Mesenchymal stem cell (in vitro differentiated cells and primary cell): ENCODE measurements around the gene CCDC85C.

Source experiments
- DNase-seq: peaks from one replicate; pipeline ENCODE4 v3.0.0-alpha.2; 2013
- H2AFZ ChIP-seq: one replicate; pipeline ENCODE4 v1.6.1; 2013; ENCODE audit warnings: low read depth, mild to moderate bottlenecking, control low read depth, inconsistent platforms, low read length, moderate library complexity
- H2AK5ac ChIP-seq: 2 replicates; pipeline ENCODE4 v1.6.1; 2013; ENCODE audit warnings: low read length, moderate library complexity, mild to moderate bottlenecking, inconsistent platforms; ENCODE audit not compliant: severe bottlenecking
- H2BK120ac ChIP-seq: one replicate; pipeline ENCODE4 v1.6.1; 2013; ENCODE audit warnings: low read depth, mild to moderate bottlenecking, inconsistent platforms, low read length, moderate library complexity
- H2BK12ac ChIP-seq, 2 experiments: one replicate each; pipeline ENCODE4 v1.6.1; 2013; ENCODE audit warnings: inconsistent platforms in 2 of 2, low read length in 2 of 2, mild to moderate bottlenecking in 2 of 2, moderate library complexity in 2 of 2, control low read depth in 1 of 2
- H2BK15ac ChIP-seq: one replicate; pipeline ENCODE4 v1.6.1; 2013; ENCODE audit warnings: mild to moderate bottlenecking, low read depth, inconsistent platforms; ENCODE audit not compliant: poor library complexity, severe bottlenecking
- H2BK5ac ChIP-seq: 2 replicates; pipeline ENCODE4 v1.6.1; 2013; ENCODE audit warnings: low read depth, mild to moderate bottlenecking, low read length, control low read depth, inconsistent platforms; ENCODE audit not compliant: poor library complexity, severe bottlenecking
- H3K14ac ChIP-seq, 2 experiments: one replicate each; pipeline ENCODE4 v1.6.1; 2013; ENCODE audit warnings: inconsistent platforms in 2 of 2, low read length in 2 of 2, control low read depth in 1 of 2, mild to moderate bottlenecking in 1 of 2, moderate library complexity in 1 of 2
- H3K18ac ChIP-seq, 2 experiments: one replicate each; pipeline ENCODE4 v1.6.1; 2013; ENCODE audit warnings: inconsistent platforms in 2 of 2, low read length in 2 of 2, control low read depth in 1 of 2, low read depth in 1 of 2, mild to moderate bottlenecking in 1 of 2
- H3K23ac ChIP-seq, 2 experiments: one replicate each; pipeline ENCODE4 v1.6.1; 2013; ENCODE audit warnings: inconsistent platforms in 2 of 2, low read length in 2 of 2, mild to moderate bottlenecking in 2 of 2, moderate library complexity in 2 of 2, control low read depth in 1 of 2
- H3K27ac ChIP-seq: 2 replicates; pipeline ENCODE4 v1.5.1; 2013; ENCODE audit warnings: mild to moderate bottlenecking, moderate library complexity, low read length, control low read depth, inconsistent platforms; ENCODE audit not compliant: poor library complexity, severe bottlenecking
- H3K27me3 ChIP-seq, 2 experiments: 2 replicates each; pipeline versions ENCODE4 v1.6.1 to v1.7.0; 2013; ENCODE audit warnings: low read length in 2 of 2, mild to moderate bottlenecking in 2 of 2, moderate library complexity in 2 of 2, control low read depth in 1 of 2, inconsistent platforms in 1 of 2; ENCODE audit not compliant: control insufficient read depth in 1 of 2, insufficient read depth in 1 of 2
- H3K36me3 ChIP-seq, 2 experiments: 2 replicates each; pipeline versions ENCODE4 v1.6.1 to v1.7.0; 2013; ENCODE audit warnings: low read length in 2 of 2, control low read depth in 1 of 2, inconsistent platforms in 1 of 2, low read depth in 1 of 2, mild to moderate bottlenecking in 1 of 2; ENCODE audit not compliant: insufficient read depth in 2 of 2, control insufficient read depth in 1 of 2
- H3K4ac ChIP-seq, 2 experiments: one replicate each; pipeline ENCODE4 v1.6.1; 2013; ENCODE audit warnings: inconsistent platforms in 2 of 2, low read length in 2 of 2, mild to moderate bottlenecking in 2 of 2, moderate library complexity in 2 of 2, control low read depth in 1 of 2, low read depth in 1 of 2
- H3K4me1 ChIP-seq: 2 replicates; pipeline ENCODE4 v1.6.1; 2013; ENCODE audit warnings: low read depth, low read length, control low read depth; ENCODE audit not compliant: control insufficient read depth, insufficient read depth
- H3K4me2 ChIP-seq: 2 replicates; pipeline ENCODE4 v1.6.1; 2013; ENCODE audit warnings: low read length, mild to moderate bottlenecking, inconsistent platforms; ENCODE audit not compliant: poor library complexity, severe bottlenecking
- H3K4me3 ChIP-seq, 2 experiments: 2 replicates each; pipeline versions ENCODE4 v1.5.1 to v1.7.0; 2013; ENCODE audit warnings: low read length in 2 of 2, mild to moderate bottlenecking in 2 of 2, control low read depth in 1 of 2, low read depth in 1 of 2; ENCODE audit not compliant: insufficient read depth in 1 of 2
- H3K79me1 ChIP-seq: replicated peaks from 2 replicates; pipeline ENCODE4 v1.6.1; 2013; ENCODE audit warnings: mild to moderate bottlenecking, control low read depth, low read length, inconsistent platforms; ENCODE audit not compliant: poor library complexity, severe bottlenecking
- H3K9ac ChIP-seq: 2 replicates; pipeline ENCODE4 v1.7.0; 2013; ENCODE audit warnings: mild to moderate bottlenecking, low read length, moderate library complexity
- H3K9me3 ChIP-seq: 2 replicates; pipeline ENCODE4 v1.7.0; 2013; ENCODE audit warnings: mild to moderate bottlenecking, low read length; ENCODE audit not compliant: control insufficient read depth
- H4K8ac ChIP-seq: one replicate; pipeline ENCODE4 v1.6.1; 2013; ENCODE audit warnings: inconsistent platforms, mild to moderate bottlenecking, low read length, moderate library complexity
- H4K91ac ChIP-seq: one replicate; pipeline ENCODE4 v1.6.1; 2013; ENCODE audit warnings: mild to moderate bottlenecking, low read length, inconsistent platforms
- WGBS: methylation state at CpG from one replicate; pipeline ENCODE4 v1.1.7; 2013; ENCODE audit warnings: mixed read lengths; 5-methylcytosine and 5-hydroxymethylcytosine counted together

Gene CCDC85C

DNA sequence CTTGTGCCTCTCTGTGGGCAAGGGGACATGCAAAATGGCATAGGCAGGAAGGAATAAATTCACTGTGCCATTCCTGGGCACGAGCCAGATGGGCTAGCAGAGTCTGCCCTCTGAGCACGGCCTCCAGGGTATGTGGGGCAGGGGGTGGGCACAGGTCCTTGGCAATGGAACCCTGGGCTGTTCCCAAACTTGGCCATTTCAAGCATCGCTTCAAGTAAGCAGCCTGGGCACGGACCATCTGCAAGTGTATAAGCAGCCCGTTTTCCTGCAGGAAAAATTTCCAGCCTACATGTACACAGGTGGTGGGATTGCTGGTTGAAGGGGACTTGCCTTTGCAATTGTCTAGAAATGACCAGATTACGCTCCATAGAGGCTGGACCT, 40.3 kb downstream of the CCDC85C start:
- Histone ChIP-seq H3K9ac (no peak overlapping the region), H2AK5ac (no peak overlapping the region), H3K27ac (no peak overlapping the region), H3K14ac (peak overlapping the region in 1 of 2 experiments; percentile 79), H3K4me2 (no peak overlapping the region), H4K8ac (no peak overlapping the region), H3K27me3 (peaks cover 21 to 74% of the 10 kb centered on the region in 2 experiments), H3K79me1 (peaks cover 10% of the 10 kb centered on the region), H3K23ac (no peak overlapping the region), H2BK12ac (no peak overlapping the region), H2AFZ (no peak overlapping the region), H3K36me3 (no peaks in the 10 kb centered on the region), H2BK15ac (no peak overlapping the region), H2BK5ac (no peak overlapping the region), H3K4me1 (peaks cover 58% of the 10 kb centered on the region), H3K9me3 (no peaks in the 10 kb centered on the region), H4K91ac (no peak overlapping the region), H2BK120ac (no peak overlapping the region), H3K18ac (peak overlapping the region in 1 of 2 experiments; percentile 18), H3K4ac (no peak overlapping the region), H3K4me3 (no peak overlapping the region)
- no peak for DNase-seq
- 89% methylated on average over 6 of the region's 6 CpGs for WGBS

- peaks cover 53% of the 10 kb centered on the region for H3K4me1 ChIP-seq
- H3K79me1 ChIP-seq = peaks cover 10% of the 10 kb centered on the region
- WGBS = 37% methylated on average over 20 of the region's 23 CpGs
- H3K14ac ChIP-seq = peak overlapping the region in 1 of 2 experiments; percentile 79
- no peak overlapping the region for H2BK12ac ChIP-seq
- H2BK5ac ChIP-seq = no peak overlapping the region
- H2BK15ac ChIP-seq = no peak overlapping the region
- H3K18ac ChIP-seq = no peak overlapping the region
- H3K27ac ChIP-seq = no peak overlapping the region
- no peaks in the 10 kb centered on the region for H3K9me3 ChIP-seq
- DNase-seq = peak; percentile 65
- H4K91ac ChIP-seq = no peak overlapping the region
- H3K27me3 ChIP-seq = peaks cover 21 to 77% of the 10 kb centered on the region in 2 experiments
- H4K8ac ChIP-seq = no peak overlapping the region
- H3K4me3 ChIP-seq = no peak overlapping the region
- H2AK5ac ChIP-seq = no peak overlapping the region
- H2BK120ac ChIP-seq = no peak overlapping the region
- no peak overlapping the region for H2AFZ ChIP-seq
- H3K23ac ChIP-seq = no peak overlapping the region
- no peak overlapping the region for H3K4me2 ChIP-seq
- no peak overlapping the region for H3K9ac ChIP-seq
- no peaks in the 10 kb centered on the region for H3K36me3 ChIP-seq
- no peak overlapping the region for H3K4ac ChIP-seq
These were observed 40.9 kb downstream of the CCDC85C start for GRCh38 chr14:99562856-99563748.

DNA sequence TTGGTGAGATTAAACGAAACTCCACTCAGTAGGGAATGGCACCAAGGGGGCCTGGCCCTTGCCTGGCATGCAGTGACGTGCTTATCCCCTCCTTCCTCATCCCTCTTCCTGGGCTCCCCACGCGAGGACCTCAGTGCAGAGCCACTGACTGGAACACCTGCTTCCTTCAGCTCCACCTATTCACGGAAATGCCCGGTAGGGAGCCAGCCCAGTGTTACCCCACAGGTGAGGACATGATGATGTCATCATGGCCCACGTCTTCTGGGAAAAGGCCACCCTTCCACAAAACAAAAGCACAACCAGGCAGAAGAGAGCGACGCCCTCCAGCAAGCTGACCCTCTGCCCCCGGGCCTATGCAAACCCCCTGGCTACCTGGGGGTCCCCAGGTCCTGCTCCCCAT, 42.1 kb downstream of the CCDC85C start:
- Histone ChIP-seq H3K9me3 (no peaks in the 10 kb centered on the region), H3K9ac (no peak overlapping the region)

DNA sequence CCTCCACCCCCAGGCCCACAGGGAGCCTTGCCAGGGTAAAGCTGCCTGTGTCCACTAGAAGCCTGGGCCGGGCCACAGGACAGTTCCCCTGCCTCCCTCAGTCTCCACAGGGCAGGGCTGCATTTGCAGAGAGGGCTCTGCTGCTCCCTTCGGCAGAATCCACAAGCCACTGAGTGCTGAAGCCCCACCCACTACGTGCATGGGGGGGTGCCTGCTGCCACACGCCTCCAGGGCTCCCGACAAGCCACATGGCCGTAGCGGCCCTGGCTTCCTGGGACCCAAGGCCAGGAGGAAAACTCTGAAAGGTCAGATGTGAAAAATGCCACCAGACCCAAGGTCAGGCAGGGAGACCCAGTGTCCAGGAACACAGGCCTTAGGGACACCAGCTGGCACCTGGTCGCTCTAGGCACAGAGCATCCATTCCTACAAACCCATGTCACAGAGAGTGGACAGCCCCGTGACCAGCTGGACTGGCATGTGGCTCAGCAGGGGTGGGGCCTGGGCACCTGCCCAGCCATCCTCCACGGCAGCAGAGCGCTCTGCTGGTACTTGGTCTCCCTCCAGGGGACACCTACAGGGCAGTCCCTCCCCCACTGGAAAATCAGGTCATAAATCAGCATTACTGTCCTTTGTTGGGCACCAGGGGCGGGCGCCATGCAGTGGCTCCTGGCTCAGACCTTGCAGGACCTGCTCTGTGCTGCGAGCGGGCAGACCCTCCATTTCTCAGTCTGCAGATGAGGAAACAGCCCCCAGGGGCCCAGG, 42.9 kb downstream of the CCDC85C start:
- H4K8ac ChIP-seq = no peak overlapping the region
- H2BK15ac ChIP-seq = no peak overlapping the region
- peaks cover 52% of the 10 kb centered on the region for H3K4me1 ChIP-seq
- H2BK5ac ChIP-seq = no peak overlapping the region
- H2AK5ac ChIP-seq = peak overlapping the region; percentile 7
- no peak overlapping the region for H3K18ac ChIP-seq
- H2BK12ac ChIP-seq = no peak overlapping the region
- H3K27ac ChIP-seq = no peak overlapping the region
- H3K4me3 ChIP-seq = no peak overlapping the region
- H3K23ac ChIP-seq = no peak overlapping the region
- H3K9ac ChIP-seq = no peak overlapping the region
- H3K36me3 ChIP-seq = no peaks in the 10 kb centered on the region
- no peaks in the 10 kb centered on the region for H3K9me3 ChIP-seq
- H2AFZ ChIP-seq = no peak overlapping the region
- H3K14ac ChIP-seq = peak overlapping the region in 1 of 2 experiments; percentile 38
- no peak overlapping the region for H3K4me2 ChIP-seq
- peaks cover 19 to 91% of the 10 kb centered on the region in 2 experiments for H3K27me3 ChIP-seq
- H2BK120ac ChIP-seq = no peak overlapping the region
- H3K79me1 ChIP-seq = peaks cover 9% of the 10 kb centered on the region
- WGBS = 88% methylated on average over 15 of the region's 15 CpGs
- no peak for DNase-seq
- no peak overlapping the region for H4K91ac ChIP-seq
- H3K4ac ChIP-seq = no peak overlapping the region

More for the DNA sequence above, 42.1 kb downstream of the CCDC85C start:
- no peak overlapping the region for H2BK15ac ChIP-seq
- 92% methylated on average over 10 of the region's 10 CpGs for WGBS
- no peak overlapping the region for H2AFZ ChIP-seq
- no peak for DNase-seq
- H2BK12ac ChIP-seq = no peak overlapping the region
- no peak overlapping the region for H2BK120ac ChIP-seq
- H3K14ac ChIP-seq = no peak overlapping the region
- H3K79me1 ChIP-seq = peaks cover 10% of the 10 kb centered on the region
- peaks cover 21 to 85% of the 10 kb centered on the region in 2 experiments for H3K27me3 ChIP-seq
- no peak overlapping the region for H3K4me2 ChIP-seq
- no peak overlapping the region for H2AK5ac ChIP-seq
- no peak overlapping the region for H4K91ac ChIP-seq
- no peak overlapping the region for H3K23ac ChIP-seq
- H2BK5ac ChIP-seq = no peak overlapping the region
- H3K18ac ChIP-seq = no peak overlapping the region
- H3K27ac ChIP-seq = no peak overlapping the region
- peaks cover 53% of the 10 kb centered on the region for H3K4me1 ChIP-seq
- H3K4ac ChIP-seq = no peak overlapping the region
- H4K8ac ChIP-seq = no peak overlapping the region
- no peak overlapping the region for H3K4me3 ChIP-seq
- no peaks in the 10 kb centered on the region for H3K36me3 ChIP-seq
